OCI-LY1 (cell line): Measurements from ENCODE around the gene NTF3.

Source experiments
- CTCF ChIP-seq: fragments of 200-600 bp; sonication (generic), shearing (Covaris generic); IDR thresholded peaks from 2 replicates; pipeline ENCODE4 v1.5.1; 2017; ENCODE audit warnings: mild to moderate bottlenecking, antibody characterized with exemption, low read length, moderate library complexity, mixed read lengths
- EZH2 ChIP-seq: fragments of 200-600 bp; sonication (generic), shearing (Covaris generic); IDR thresholded peaks from 2 replicates; pipeline ENCODE4 v1.8.0; 2017; ENCODE audit warnings: borderline replicate concordance, mixed run types, mild to moderate bottlenecking, antibody characterized with exemption, low read length, moderate library complexity, mixed read lengths

- TF ChIP-seq CTCF (no peak), EZH2 (no peak)
Observed at GRCh38 chr12:5509102-5509501, 77.2 kb downstream of the NTF3 start.
